Measurements from ENCODE around the gene DUXA. TPM values are rescaled to one million over a fixed set of nuclear protein-coding genes. Genes with fewer than 3 reads are reported as not detected.
A peak's percentile ranks its signal among the peaks of the same experiment; 100 is the strongest.

DUXA gene
- total RNA-seq, 1 experiment from 2014 or later, result not detected

- Mint-ChIP-seq H3K27ac (no peak overlapping the region), H3K36me3 (peaks cover 52% of the 10 kb centered on the region), H3K4me1 (no peaks in the 10 kb centered on the region), H3K4me3 (no peak overlapping the region), H3K27me3 (ENCODE audit: low read depth) (peaks cover 17% of the 10 kb centered on the region), H3K9me3 (peaks cover 57% of the 10 kb centered on the region)
- POLR2A ChIA-PET, result no interaction called here
- ATAC-seq (no peak), DNase-seq (ENCODE audit: low spot score) (no peak)
- TF ChIP-seq ZSCAN18 (CRISPR knock-in tag; IDR thresholded peaks at IDR 0.05) (no peak), NFYB (CRISPR knock-in tag; conservative IDR thresholded peaks at IDR 0.05; ENCODE audit: low read depth) (no peak), FOXK1 (CRISPR knock-in tag; IDR thresholded peaks at IDR 0.05) (no peak), ZNF671 (CRISPR knock-in tag; IDR thresholded peaks at IDR 0.05) (no peak), NFATC4 (CRISPR knock-in tag; IDR thresholded peaks at IDR 0.05) (no peak), E2F5 (CRISPR knock-in tag; IDR thresholded peaks at IDR 0.05) (no peak), STAT6 (CRISPR knock-in tag; conservative IDR thresholded peaks at IDR 0.05; ENCODE audit: low read depth) (no peak), TEAD1 (CRISPR knock-in tag; IDR thresholded peaks at IDR 0.05) (no peak), E2F1 (CRISPR knock-in tag; IDR thresholded peaks at IDR 0.05) (no peak), NR2C2 (CRISPR knock-in tag; IDR thresholded peaks at IDR 0.05) (no peak), FOXJ3 (CRISPR knock-in tag; IDR thresholded peaks at IDR 0.05; ENCODE audit: borderline replicate concordance) (no peak), NR3C1 (CRISPR knock-in tag; conservative IDR thresholded peaks at IDR 0.05; ENCODE audit: low read depth) (no peak), ZNF423 (CRISPR knock-in tag; IDR thresholded peaks at IDR 0.05) (no peak), RELA (CRISPR knock-in tag; IDR thresholded peaks at IDR 0.05; ENCODE audit: borderline replicate concordance) (no peak), RORB (CRISPR knock-in tag; IDR thresholded peaks at IDR 0.05) (no peak), ATF2 (CRISPR knock-in tag; IDR thresholded peaks at IDR 0.05; ENCODE audit: borderline replicate concordance, low read depth) (no peak), ZNF416 (CRISPR knock-in tag; IDR thresholded peaks at IDR 0.05) (no peak)
- CTCF ChIA-PET, result no interaction called here
Observed at GRCh38 chr19:57111329-57111644, 56.0 kb downstream of the DUXA start.

- ChIA-PET CTCF (no interaction called here), POLR2A (no interaction called here)
- Mint-ChIP-seq H3K36me3 (peaks cover 49% of the 10 kb centered on the region), H3K4me3 (no peak overlapping the region), H3K4me1 (no peaks in the 10 kb centered on the region), H3K9me3 (peaks cover 54% of the 10 kb centered on the region), H3K27me3 (ENCODE audit: low read depth) (peaks cover 17% of the 10 kb centered on the region), H3K27ac (no peak overlapping the region)
- DNase-seq (ENCODE audit: low spot score), result no peak
- peak; percentile 99 for TF ChIP-seq HMGA2 (CRISPR knock-in tag; IDR thresholded peaks at IDR 0.05)
- no peak for TF ChIP-seq E2F5 (CRISPR knock-in tag; IDR thresholded peaks at IDR 0.05)
- no peak for TF ChIP-seq ZBTB21 (CRISPR knock-in tag; IDR thresholded peaks at IDR 0.05; ENCODE audit: borderline replicate concordance)
- TF ChIP-seq TEAD4 (CRISPR knock-in tag; IDR thresholded peaks at IDR 0.05), result no peak
- ATAC-seq, result no peak
Observed at GRCh38 chr19:57110592-57111328, 56.5 kb downstream of the DUXA start.
